ENCODE results near the gene OR10G3.
"Not testable (repeated sequence)": the region's sequence is repeated elsewhere in the genome, so short reads cannot be mapped to it uniquely, and the experiment has no call there.

Gene OR10G3, protein sequence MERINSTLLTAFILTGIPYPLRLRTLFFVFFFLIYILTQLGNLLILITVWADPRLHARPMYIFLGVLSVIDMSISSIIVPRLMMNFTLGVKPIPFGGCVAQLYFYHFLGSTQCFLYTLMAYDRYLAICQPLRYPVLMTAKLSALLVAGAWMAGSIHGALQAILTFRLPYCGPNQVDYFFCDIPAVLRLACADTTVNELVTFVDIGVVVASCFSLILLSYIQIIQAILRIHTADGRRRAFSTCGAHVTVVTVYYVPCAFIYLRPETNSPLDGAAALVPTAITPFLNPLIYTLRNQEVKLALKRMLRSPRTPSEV

GRCh38 chr14:21579976-21580375, at the start of gene OR10G3:
TSS of gene OR10G3 (minus strand) at chr14:21580076. CDS start at chr14:21570744, 9,332 bp downstream.
- Histone ChIP-seq H3K9me3 (replicated peaks in 1 of 11) (no peaks in the 10 kb centered on the region), H3K4me2 (no peak within 1 kb of the TSS), H3K36me3 (no peaks in the 10 kb centered on the region), H3K27ac (no peak within 1 kb of the TSS), H3K27me3 (no peaks in the 10 kb centered on the region), H3K4me1 (no peaks in the 10 kb centered on the region), H3K4me3 (no peak within 1 kb of the TSS), H3K9ac (no peak within 1 kb of the TSS), H4K20me1 (no peaks in the 10 kb centered on the region)
- no peak for TF ChIP-seq Cebpa-rat (IDR thresholded peaks at IDR 0.05)

GRCh38 chr14:21626491-21627230, 46.8 kb upstream of the OR10G3 start:
- H3K9ac ChIP-seq: no peak overlapping the region
- H3K9me3 ChIP-seq (replicated peaks in 1 of 11): peaks cover 0 to 20% (median 6%) of the 10 kb centered on the region in 11 experiments; a peak in 9 of 22 replicates
- no peaks in the 10 kb centered on the region for H3K4me1 ChIP-seq
- no peak overlapping the region for H3K27ac ChIP-seq
- H3K36me3 ChIP-seq: no peaks in the 10 kb centered on the region
- H3K4me2 ChIP-seq: no peak overlapping the region
- H3K27me3 ChIP-seq: no peaks in the 10 kb centered on the region
- no peaks in the 10 kb centered on the region for H4K20me1 ChIP-seq
- H3K4me3 ChIP-seq: no peak overlapping the region
- TF ChIP-seq Cebpa-rat (IDR thresholded peaks at IDR 0.05): no peak

- Histone ChIP-seq H3K9ac (no peak overlapping the region), H3K27ac (no peak overlapping the region), H3K9me3 (replicated peaks in 1 of 11) (no peaks in the 10 kb centered on the region), H3K4me1 (peaks cover 0 to 14% (median 12%) of the 10 kb centered on the region in 10 experiments; a peak in 14 of 20 replicates), H4K20me1 (no peaks in the 10 kb centered on the region), H3K27me3 (no peaks in the 10 kb centered on the region), H3K36me3 (no peaks in the 10 kb centered on the region), H3K4me3 (no peak overlapping the region), H3K4me2 (peak overlapping the region in 9 of 11 experiments; percentile 6 to 61 (median 48); a peak in 15 of 22 replicates)
- TF ChIP-seq Cebpa-rat (IDR thresholded peaks at IDR 0.05): no peak
Observed at GRCh38 chr14:21617614-21618013, 37.7 kb upstream of the OR10G3 start.

GRCh38 chr14:21614240-21614639, 34.4 kb upstream of the OR10G3 start:
- Histone ChIP-seq H3K36me3 (no peaks in the 10 kb centered on the region), H4K20me1 (no peaks in the 10 kb centered on the region)

DNA sequence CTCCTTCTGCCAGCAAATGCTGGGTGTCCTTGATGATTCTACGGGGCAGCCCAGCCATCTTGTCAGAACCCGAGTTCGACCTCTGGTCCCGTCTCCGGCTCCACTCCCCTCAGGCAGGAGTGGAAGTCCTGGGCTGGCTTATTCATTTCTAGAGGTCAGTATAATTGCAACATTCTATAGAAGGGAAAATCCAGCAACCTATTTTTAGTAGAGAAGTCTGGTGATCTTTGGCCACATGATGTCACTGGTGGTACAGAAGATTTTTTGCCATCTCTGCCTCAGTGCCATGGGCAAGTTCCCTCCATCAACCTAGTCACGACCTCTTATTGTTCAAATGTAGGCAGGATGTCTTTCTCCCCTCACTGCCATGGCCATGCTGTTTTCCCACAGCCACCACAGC, 32.4 kb upstream of the OR10G3 start:
- Histone ChIP-seq H3K27me3 (no peaks in the 10 kb centered on the region), H3K4me2 (0 out of 22 replicates have a peak overlapping the region, but pooled peaks of 1 of the 11 experiments have one; percentile 8), H3K4me1 (peaks cover 0 to 2% (median 1%) of the 10 kb centered on the region in 10 experiments; a peak in 11 of 20 replicates), H3K9me3 (replicated peaks in 1 of 11) (no peaks in the 10 kb centered on the region), H3K36me3 (no peaks in the 10 kb centered on the region), H3K9ac (no peak overlapping the region), H3K4me3 (no peak overlapping the region), H3K27ac (no peak overlapping the region), H4K20me1 (no peaks in the 10 kb centered on the region)
- TF ChIP-seq Cebpa-rat (IDR thresholded peaks at IDR 0.05): no peak

More at GRCh38 chr14:21614240-21614639, 34.4 kb upstream of the OR10G3 start:
- Histone ChIP-seq H3K4me3 (no peak overlapping the region), H3K4me2 (no peak overlapping the region), H3K27me3 (no peaks in the 10 kb centered on the region), H3K9me3 (replicated peaks in 1 of 11) (no peaks in the 10 kb centered on the region), H3K9ac (no peak overlapping the region), H3K27ac (no peak overlapping the region), H3K4me1 (peaks cover 0 to 14% (median 12%) of the 10 kb centered on the region in 10 experiments; a peak in 14 of 20 replicates)
- TF ChIP-seq Cebpa-rat (IDR thresholded peaks at IDR 0.05): no peak

- not testable (repeated sequence) for H3K27me3 ChIP-seq; H3K36me3 ChIP-seq; H4K20me1 ChIP-seq; H3K27ac ChIP-seq; H3K4me1 ChIP-seq; H3K9me3 ChIP-seq (replicated peaks in 1 of 11); H3K9ac ChIP-seq; H3K4me3 ChIP-seq; H3K4me2 ChIP-seq
Observed at GRCh38 chr14:21602181-21602580, 22.3 kb upstream of the OR10G3 start.

- no peaks in the 10 kb centered on the region for H3K27me3 ChIP-seq
- H3K4me3 ChIP-seq: no peak overlapping the region
- H3K27ac ChIP-seq: no peak overlapping the region
- H3K36me3 ChIP-seq: 0 out of 22 replicates have a peak, but pooled peaks cover 0 to 4% (median 0%) of the 10 kb centered on the region in 11 experiments
- no peak for TF ChIP-seq Cebpa-rat (IDR thresholded peaks at IDR 0.05)
- H3K4me2 ChIP-seq: no peak overlapping the region
- H3K9ac ChIP-seq: no peak overlapping the region
- H4K20me1 ChIP-seq: no peaks in the 10 kb centered on the region
- H3K9me3 ChIP-seq (replicated peaks in 1 of 11): peaks cover 23 to 38% (median 33%) of the 10 kb centered on the region in 11 experiments
- no peaks in the 10 kb centered on the region for H3K4me1 ChIP-seq
Observed at GRCh38 chr14:21589317-21589716, 9.4 kb upstream of the OR10G3 start.

GRCh38 chr14:21575661-21576060, 4.2 kb downstream of the OR10G3 start:
- H3K4me2 ChIP-seq: no peak overlapping the region
- H3K36me3 ChIP-seq: no peaks in the 10 kb centered on the region
- no peak overlapping the region for H3K4me3 ChIP-seq
- H3K4me1 ChIP-seq: no peaks in the 10 kb centered on the region
- TF ChIP-seq Cebpa-rat (IDR thresholded peaks at IDR 0.05): no peak
- H3K9me3 ChIP-seq (replicated peaks in 1 of 11): peaks cover 11 to 18% (median 12%) of the 10 kb centered on the region in 11 experiments
- no peaks in the 10 kb centered on the region for H3K27me3 ChIP-seq
- H4K20me1 ChIP-seq: no peaks in the 10 kb centered on the region
- H3K27ac ChIP-seq: no peak overlapping the region
- no peak overlapping the region for H3K9ac ChIP-seq

DNA sequence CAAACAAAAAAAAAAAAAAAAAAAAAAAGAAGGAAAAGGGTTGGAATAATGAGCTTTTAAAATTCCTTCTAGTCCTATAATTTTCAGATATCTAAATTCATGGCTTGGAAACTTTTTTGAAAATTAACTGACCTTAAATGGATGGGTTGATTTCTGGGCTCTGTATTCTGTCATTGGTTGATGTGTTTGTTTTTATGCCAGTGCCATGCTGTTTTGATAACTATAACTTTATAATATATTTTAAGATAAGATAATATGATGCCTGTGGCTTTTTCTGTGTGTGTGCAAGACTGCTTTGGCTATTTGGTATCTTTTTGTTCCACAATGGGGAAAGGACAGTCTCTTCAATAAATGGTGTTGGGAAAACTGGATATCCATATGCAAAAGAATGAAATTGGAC, 7.3 kb downstream of the OR10G3 start:
- no peak for TF ChIP-seq Cebpa-rat (IDR thresholded peaks at IDR 0.05)
- Histone ChIP-seq H3K4me1 (no peaks in the 10 kb centered on the region), H3K4me3 (no peak overlapping the region), H3K27me3 (no peaks in the 10 kb centered on the region), H3K27ac (no peak overlapping the region), H3K9me3 (replicated peaks in 1 of 11) (peaks cover 11 to 18% (median 12%) of the 10 kb centered on the region in 11 experiments), H4K20me1 (no peaks in the 10 kb centered on the region), H3K36me3 (no peaks in the 10 kb centered on the region), H3K9ac (no peak overlapping the region), H3K4me2 (no peak overlapping the region)
